Kidney capillary endothelial cell (primary cell): ENCODE measurements around the gene ATCAY.
"Not testable (repeated sequence)": the region's sequence is repeated elsewhere in the genome, so short reads cannot be mapped to it uniquely, and the experiment has no call there.

Source experiments
- DNase-seq: peaks from one replicate; pipeline ENCODE4 v3.0.0-alpha.2; 2018; ENCODE audit warnings: low spot score

Gene ATCAY

GRCh38 chr19:3855320-3855719 is 25.2 kb upstream of the ATCAY start:
- no peak for DNase-seq

GRCh38 chr19:3857449-3858003 is 23.0 kb upstream of the ATCAY start:
- no peak for DNase-seq

- no peak for DNase-seq
Observed at GRCh38 chr19:3860499-3860898, 20.0 kb upstream of the ATCAY start.

GRCh38 chr19:3862826-3863500 is 17.5 kb upstream of the ATCAY start:
- DNase-seq: no peak

- DNase-seq: no peak
Observed at GRCh38 chr19:3863648-3864047, 16.8 kb upstream of the ATCAY start.

- DNase-seq: no peak
Observed at GRCh38 chr19:3866910-3867638, 13.4 kb upstream of the ATCAY start.

- DNase-seq: no peak
Observed at GRCh38 chr19:3867971-3868769, 12.3 kb upstream of the ATCAY start.

GRCh38 chr19:3868770-3869456 is 11.6 kb upstream of the ATCAY start, which contains the start of gene ZFR2:
ZFR2 (minus strand) TSS chr19:3869038; CDS start chr19:3869017, 21 bp downstream.
- no peak for DNase-seq

GRCh38 chr19:3873151-3873550 is 7.3 kb upstream of the ATCAY start:
- DNase-seq: no peak

- not testable (repeated sequence) for DNase-seq
Observed at GRCh38 chr19:3874695-3875094, 5.8 kb upstream of the ATCAY start.

GRCh38 chr19:3879656-3880055 is 829 bp upstream of the ATCAY start:
- no peak for DNase-seq

GRCh38 chr19:3881272-3882040 is 971 bp downstream of the ATCAY start:
- no peak for DNase-seq

GRCh38 chr19:3882041-3882384 is 1.5 kb downstream of the ATCAY start:
- DNase-seq: no peak

- no peak for DNase-seq
Observed at GRCh38 chr19:3890591-3890990, 10.1 kb downstream of the ATCAY start.

- DNase-seq: no peak
Observed at GRCh38 chr19:3893509-3894179, 13.2 kb downstream of the ATCAY start.

GRCh38 chr19:3894959-3895358 is 14.5 kb downstream of the ATCAY start:
- DNase-seq: not testable (repeated sequence)

GRCh38 chr19:3895788-3896187 is 15.3 kb downstream of the ATCAY start:
- no peak for DNase-seq

- DNase-seq: no peak
Observed at GRCh38 chr19:3897936-3898335, 17.5 kb downstream of the ATCAY start.

GRCh38 chr19:3898426-3898825 is 17.9 kb downstream of the ATCAY start:
- no peak for DNase-seq

GRCh38 chr19:3899531-3900294 is 19.2 kb downstream of the ATCAY start:
- DNase-seq: no peak
